CD14-positive monocyte (primary cell): Measurements from ENCODE around the gene SLC6A11. TPM values are rescaled to one million over a fixed set of nuclear protein-coding genes. Genes with fewer than 3 reads are reported as not detected.

Source experiments
- DNase-seq, 3 donors: peaks; one replicate each; pipeline ENCODE4 v3.0.0-alpha.2; 2011 to 2022
- H2AFZ ChIP-seq: 2 replicates; pipeline ENCODE4 v1.6.0; 2012; ENCODE audit warnings: mild to moderate bottlenecking, low read depth, low read length, inconsistent platforms; ENCODE audit not compliant: insufficient read depth, poor library complexity, severe bottlenecking
- H3K27ac ChIP-seq, 2 donors: 1 replicate in 1 of 2; 2 replicates in 1 of 2; pipeline ENCODE4 v1.5.1; 2012 to 2013; ENCODE audit warnings: low read length in 2 of 2, control low read depth in 1 of 2, inconsistent platforms in 1 of 2, low read depth in 1 of 2, mild to moderate bottlenecking in 1 of 2
- H3K27me3 ChIP-seq, 2 donors: one replicate each; pipeline versions ENCODE4 v1.6.0 to v1.6.1; 2011 to 2013; ENCODE audit warnings: low read length in 2 of 2; ENCODE audit not compliant: control insufficient read depth in 2 of 2, insufficient read depth in 2 of 2
- H3K36me3 ChIP-seq, 2 donors: replicated peaks in 1 of 2; 1 replicate in 1 of 2; 2 replicates in 1 of 2; pipeline versions ENCODE4 v1.5.1 to v1.6.1; 2012 to 2013; ENCODE audit warnings: low read length in 2 of 2, control low read depth in 1 of 2, inconsistent platforms in 1 of 2, mild to moderate bottlenecking in 1 of 2; ENCODE audit not compliant: insufficient read depth in 2 of 2, control insufficient read depth in 1 of 2
- H3K4me1 ChIP-seq, 2 donors: 1 replicate in 1 of 2; 2 replicates in 1 of 2; pipeline versions ENCODE4 v1.5.1 to v1.6.1; 2012 to 2013; ENCODE audit warnings: low read length in 2 of 2, control low read depth in 1 of 2, inconsistent platforms in 1 of 2, mild to moderate bottlenecking in 1 of 2, moderate library complexity in 1 of 2; ENCODE audit not compliant: insufficient read depth in 2 of 2, control insufficient read depth in 1 of 2
- H3K4me2 ChIP-seq: replicated peaks from 2 replicates; pipeline ENCODE3; 2012; ENCODE audit warnings: low read length, moderate library complexity, mild to moderate bottlenecking; ENCODE audit not compliant: poor library complexity, severe bottlenecking; ENCODE audit errors: extremely low read depth
- H3K4me3 ChIP-seq, 3 experiments: fragments of 200-600 bp in 1 of 3; sonication (generic) in 1 of 3; replicated peaks in 1 of 3; 1 replicate in 2 of 3; 2 replicates in 1 of 3; pipeline ENCODE4 v1.5.1; 2011 to 2013; ENCODE audit warnings: low read length in 3 of 3, mild to moderate bottlenecking in 3 of 3, control low read depth in 2 of 3, low read depth in 2 of 3, inconsistent platforms in 1 of 3, moderate library complexity in 1 of 3
- H3K79me2 ChIP-seq: 2 replicates; pipeline ENCODE4 v1.6.0; 2012; ENCODE audit warnings: mild to moderate bottlenecking, control low read depth, inconsistent platforms, low read length, moderate library complexity; ENCODE audit not compliant: insufficient read depth
- H3K9ac ChIP-seq: 2 replicates; pipeline ENCODE4 v1.6.0; 2017; ENCODE audit warnings: low read length, mild to moderate bottlenecking; ENCODE audit not compliant: insufficient read depth, poor library complexity, severe bottlenecking
- H3K9me3 ChIP-seq, 2 donors: replicated peaks in 1 of 2; 1 replicate in 1 of 2; 2 replicates in 1 of 2; pipeline versions ENCODE4 v1.5.1 to v1.6.1; 2012 to 2013; ENCODE audit warnings: low read length in 2 of 2, control low read depth in 1 of 2; ENCODE audit not compliant: control insufficient read depth in 1 of 2, insufficient read depth in 1 of 2
- H4K20me1 ChIP-seq: 2 replicates; pipeline ENCODE4 v1.6.0; 2012; ENCODE audit warnings: mild to moderate bottlenecking, low read length, control low read depth, moderate library complexity; ENCODE audit not compliant: insufficient read depth
- H3K27ac Mint-ChIP-seq, 7 donors: one replicate each; pipeline ENCODE4 v1.8.0; 2020; ENCODE audit warnings: mild to moderate bottlenecking in 7 of 7, mixed read lengths in 7 of 7, moderate library complexity in 6 of 7, inconsistent platforms in 2 of 7
- H3K27me3 Mint-ChIP-seq, 3 donors: one replicate each; pipeline ENCODE4 v1.8.0; 2021 to 2022; ENCODE audit warnings: low read depth in 3 of 3, mild to moderate bottlenecking in 3 of 3, mixed read lengths in 3 of 3, moderate library complexity in 3 of 3, inconsistent platforms in 1 of 3
- H3K36me3 Mint-ChIP-seq, 2 donors: one replicate each; pipeline ENCODE4 v1.8.0; 2020; ENCODE audit warnings: mixed read lengths in 2 of 2, inconsistent platforms in 1 of 2, mild to moderate bottlenecking in 1 of 2
- H3K4me1 Mint-ChIP-seq: one replicate; pipeline ENCODE4 v1.8.0; 2020; ENCODE audit warnings: mild to moderate bottlenecking, mixed read lengths
- H3K4me3 Mint-ChIP-seq, 2 donors: one replicate each; pipeline ENCODE4 v1.8.0; 2020; ENCODE audit warnings: mild to moderate bottlenecking in 2 of 2, mixed read lengths in 2 of 2, moderate library complexity in 1 of 2
- H3K9me3 Mint-ChIP-seq, 7 donors: one replicate each; pipeline ENCODE4 v1.8.0; 2020 to 2022; ENCODE audit warnings: mixed read lengths in 7 of 7, mild to moderate bottlenecking in 6 of 7, moderate library complexity in 6 of 7, inconsistent platforms in 2 of 7
- CTCF ChIP-seq: fragments of 200-600 bp; IDR thresholded peaks from one replicate; pipeline ENCODE4 v1.8.0; 2022; ENCODE audit warnings: antibody characterized with exemption, mild to moderate bottlenecking
- WGBS: methylation state at CpG from one replicate; pipeline ENCODE4 v1.1.5; 2013; ENCODE audit warnings: missing lambda C conversion rate; ENCODE audit not compliant: insufficient coverage; 5-methylcytosine and 5-hydroxymethylcytosine counted together
- intact Hi-C, 2 donors: fragments of 100-400 bp; cut with micrococcal nuclease; formaldehyde crosslinking; loops; one replicate each; pipeline versions ENCODE4 v1.15.0 to v1.15.1; 2023
- polyA plus RNA-seq, 3 donors: library from polyadenylated mRNA; depleted of rRNA in 1 of 3; unstranded in 2 of 3; stranded (reverse) in 1 of 3; fragments of 300-500 nt in 2 of 3; fragments of >200 nt in 1 of 3; fragmentation: Illumina TruSeq in 2 of 3; gene quantifications; 1 replicate in 2 of 3; 2 replicates in 1 of 3; pipeline ENCODE4 v1.2.3, GENCODE V29; 2012 to 2021

SLC6A11 gene
- polyA plus RNA-seq, 3 donors: not detected

GRCh38 chr3:10845001-10845761 lies 29.2 kb downstream of the SLC6A11 start:
- peak overlapping the region; percentile 43 for H3K4me2 ChIP-seq
- H3K4me1 Mint-ChIP-seq: peaks cover 27% of the 10 kb centered on the region
- no peak for TF ChIP-seq CTCF
- H2AFZ ChIP-seq: no peak overlapping the region
- H3K9ac ChIP-seq: no peak overlapping the region
- H3K27ac ChIP-seq: peak overlapping the region in 1 of 2 donors; percentile 36
- peak; percentile 4 to 22 (median 21) for DNase-seq
- peak overlapping the region in 3 of 7 donors; percentile 44 to 82 (median 55) for H3K27ac Mint-ChIP-seq
- H4K20me1 ChIP-seq: no peaks in the 10 kb centered on the region
- no peaks in the 10 kb centered on the region for H3K36me3 ChIP-seq
- no peaks in the 10 kb centered on the region for H3K27me3 ChIP-seq
- H3K9me3 Mint-ChIP-seq: no peaks in the 10 kb centered on the region
- intact Hi-C loops: no loop called here
- 0% methylated on average over 2 of the region's 6 CpGs for WGBS
- no peaks in the 10 kb centered on the region for H3K79me2 ChIP-seq
- H3K9me3 ChIP-seq: no peaks in the 10 kb centered on the region
- H3K4me3 Mint-ChIP-seq: peak overlapping the region in 1 of 2 donors; percentile 46
- peaks cover 0 to 2% (median 2%) of the 10 kb centered on the region in 3 donors for H3K27me3 Mint-ChIP-seq
- H3K36me3 Mint-ChIP-seq: no peaks in the 10 kb centered on the region
- H3K4me1 ChIP-seq: peaks cover 24 to 29% of the 10 kb centered on the region in 2 donors
- no peak overlapping the region for H3K4me3 ChIP-seq

- H3K4me2 ChIP-seq: peak overlapping the region; percentile 43
- Mint-ChIP-seq H3K27me3 (peaks cover 0 to 3% (median 0%) of the 10 kb centered on the region in 3 donors), H3K4me3 (peak overlapping the region in 1 of 2 donors; percentile 56), H3K4me1 (peaks cover 27% of the 10 kb centered on the region), H3K27ac (peak overlapping the region; percentile 14 to 77 (median 57)), H3K9me3 (no peaks in the 10 kb centered on the region), H3K36me3 (no peaks in the 10 kb centered on the region)
- TF ChIP-seq CTCF: no peak
- no peaks in the 10 kb centered on the region for H3K9me3 ChIP-seq
- peak; percentile 37 to 55 (median 46) for DNase-seq
- H3K9ac ChIP-seq: no peak overlapping the region
- intact Hi-C loops: no loop called here
- peak overlapping the region in 1 of 3 experiments; percentile 32 for H3K4me3 ChIP-seq
- H2AFZ ChIP-seq: peak overlapping the region; percentile 24
- no peaks in the 10 kb centered on the region for H3K27me3 ChIP-seq
- WGBS: 15% methylated on average over 5 of the region's 5 CpGs
- peak overlapping the region in 1 of 2 donors; percentile 36 for H3K27ac ChIP-seq
- H3K4me1 ChIP-seq: peaks cover 24 to 29% of the 10 kb centered on the region in 2 donors
- H4K20me1 ChIP-seq: no peaks in the 10 kb centered on the region
- no peaks in the 10 kb centered on the region for H3K79me2 ChIP-seq
- no peaks in the 10 kb centered on the region for H3K36me3 ChIP-seq
Measured at GRCh38 chr3:10845839-10846656, 30.0 kb downstream of the SLC6A11 start.
